ENCODE results near the gene DAND5.
A peak's percentile ranks its signal among the peaks of the same experiment; 100 is the strongest.
"Not testable (repeated sequence)": the region's sequence is repeated elsewhere in the genome, so short reads cannot be mapped to it uniquely, and the experiment has no call there.

The DAND5 gene

DNA sequence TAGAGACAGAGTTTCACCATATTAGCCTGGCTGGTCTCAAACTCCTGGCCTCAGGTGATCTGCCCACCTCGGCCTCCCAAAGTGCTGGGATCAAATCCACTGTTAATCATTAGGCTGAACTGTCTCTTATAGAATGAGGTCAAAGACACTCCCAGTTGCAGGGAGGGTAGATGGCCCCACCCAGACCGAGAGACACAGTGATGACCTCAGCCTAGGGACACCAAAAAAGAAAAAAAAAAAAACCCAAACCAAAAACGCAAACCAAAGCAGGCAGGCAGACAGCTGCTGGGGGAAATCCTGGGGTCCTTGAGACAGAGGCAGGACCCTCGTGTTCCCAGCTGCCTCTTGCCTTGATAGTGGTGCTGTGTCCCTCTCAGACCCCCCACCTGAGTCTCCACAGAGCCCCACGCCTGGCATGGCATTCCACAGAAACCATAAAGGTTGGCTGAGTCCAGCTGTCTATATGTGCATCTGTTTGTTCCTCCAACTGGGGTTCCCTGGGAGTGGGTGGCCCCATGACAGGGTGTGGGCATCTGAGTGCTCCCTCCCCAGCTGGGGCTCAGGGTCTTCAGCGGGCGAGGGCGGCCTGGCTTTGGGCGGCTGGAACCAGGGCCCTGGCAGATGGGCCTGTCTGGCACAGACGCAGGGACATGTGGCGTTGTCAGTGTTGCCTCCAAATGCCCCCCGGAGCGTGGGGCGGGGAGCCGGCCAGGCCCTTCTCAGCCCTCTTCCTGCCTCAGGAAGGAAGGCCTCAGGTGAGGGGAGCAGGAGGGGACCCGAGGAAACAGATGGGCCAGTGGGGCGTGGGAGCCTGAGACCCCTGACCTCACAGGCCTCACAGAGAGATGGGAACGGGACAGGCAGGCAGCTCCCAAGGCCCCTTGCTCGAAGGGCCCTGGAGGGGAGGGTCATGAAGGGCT lies 5.2 kb downstream of the DAND5 start:
- TF ChIP-seq CTCF (IDR thresholded peaks at IDR 0.05; ENCODE audit: low read depth, low read length), result no peak
- H3K4me3 ChIP-seq (ENCODE audit: low read depth, low read length), result no peak overlapping the region

GRCh38 chr19:12975221-12975741 lies 5.9 kb downstream of the DAND5 start:
- TF ChIP-seq CTCF (IDR thresholded peaks at IDR 0.05; ENCODE audit: low read depth, low read length), result no peak
- H3K4me3 ChIP-seq (ENCODE audit: low read depth, low read length), result no peak overlapping the region

DNA sequence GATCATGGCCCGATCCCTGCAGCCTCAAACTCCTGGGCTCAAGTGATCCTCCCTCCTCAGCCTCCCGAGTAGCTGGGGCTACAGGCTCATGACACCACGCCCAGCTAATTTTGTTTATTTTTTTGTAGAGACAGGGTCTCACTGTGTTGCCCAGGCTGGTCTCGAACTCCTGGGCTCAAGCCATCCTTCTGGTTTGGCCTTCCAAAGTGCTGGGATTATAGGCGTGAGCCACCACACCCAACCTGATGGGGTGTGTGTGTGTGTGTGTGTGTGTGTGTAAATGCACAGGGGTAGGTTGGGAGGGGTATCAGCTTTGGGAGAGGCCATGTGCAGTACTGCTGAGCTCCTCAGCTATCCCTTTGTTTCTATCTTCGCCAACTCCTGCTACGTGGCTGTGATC lies 6.7 kb downstream of the DAND5 start:
- not testable (repeated sequence) for H3K4me3 ChIP-seq (ENCODE audit: low read depth, low read length)

DNA sequence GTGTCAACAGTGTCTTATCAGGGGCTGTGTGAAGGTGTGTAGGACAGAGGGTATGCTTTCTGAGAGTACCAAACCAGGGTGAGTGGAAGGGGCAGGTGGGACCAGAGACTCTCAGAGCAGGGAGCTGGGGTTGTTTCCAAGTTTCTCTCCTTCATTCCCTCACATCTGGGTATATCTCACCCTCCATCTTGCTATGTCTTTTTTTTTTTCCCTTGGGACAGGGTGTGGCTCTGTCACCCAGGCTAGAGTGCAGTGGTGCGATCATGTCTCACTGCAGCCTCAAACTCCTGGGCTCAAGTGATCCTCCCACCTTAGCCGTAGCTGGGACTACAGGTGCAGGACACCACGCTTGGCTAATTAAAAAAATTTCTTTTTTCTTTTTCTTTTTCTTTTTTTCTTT lies 10.6 kb downstream of the DAND5 start:
- TF ChIP-seq CTCF (IDR thresholded peaks at IDR 0.05; ENCODE audit: low read depth, low read length), result no peak
- no peak overlapping the region for H3K4me3 ChIP-seq (ENCODE audit: low read depth, low read length)

GRCh38 chr19:12982648-12983047 lies 13.3 kb downstream of the DAND5 start:
- no peak for TF ChIP-seq CTCF (IDR thresholded peaks at IDR 0.05; ENCODE audit: low read depth, low read length)
- no peak overlapping the region for H3K4me3 ChIP-seq (ENCODE audit: low read depth, low read length)

DNA sequence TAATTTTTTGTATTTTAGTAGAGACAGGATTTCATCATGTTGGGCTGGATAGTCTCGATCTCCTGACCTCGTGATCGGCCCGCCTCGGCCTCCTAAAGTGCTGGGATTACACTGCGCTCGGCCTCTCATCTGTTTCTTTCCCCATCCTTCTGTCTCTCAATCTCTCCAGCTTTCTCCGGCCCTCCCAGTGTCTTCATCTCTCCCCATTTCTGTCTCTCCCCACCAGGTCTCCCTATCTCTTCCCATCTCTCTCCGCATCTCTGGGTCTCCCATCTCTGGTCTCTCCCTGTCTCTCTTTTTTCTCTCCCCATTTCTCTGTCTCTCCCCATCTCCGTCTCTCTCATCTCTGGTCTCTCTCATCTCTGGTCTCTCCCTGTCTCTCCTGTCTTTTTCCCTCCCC lies 13.7 kb downstream of the DAND5 start:
- no peak for TF ChIP-seq CTCF (IDR thresholded peaks at IDR 0.05; ENCODE audit: low read depth, low read length)
- peak overlapping the region; percentile 48 for H3K4me3 ChIP-seq (ENCODE audit: low read depth, low read length)

- peak overlapping the region; percentile 48 for H3K4me3 ChIP-seq (ENCODE audit: low read depth, low read length)
- TF ChIP-seq CTCF (IDR thresholded peaks at IDR 0.05; ENCODE audit: low read depth, low read length), result peak; percentile 80
These were observed 14.3 kb downstream of the DAND5 start for GRCh38 chr19:12983542-12984142.

All from WI38 (cell line).